HepG2 (cell line): ENCODE data around the gene ECPAS. TPM values are rescaled to one million over a fixed set of nuclear protein-coding genes. Genes with fewer than 3 reads are reported as not detected.
A peak's percentile ranks its signal among the peaks of the same experiment; 100 is the strongest.

ENCODE experiments used
- ATAC-seq: fragments of 200-7000 bp; cut with Tn5 transposase; 3 replicates; pipeline ENCODE4 v1.9.1; 2020; ENCODE audit warnings: mild to moderate bottlenecking, moderate library complexity
- BruUV-seq: library from RNA; stranded (reverse); fragments of 400-500 nt; replicated peaks from 2 replicates; lab custom pipeline; 2021; lab: Mats Ljungman, UMichigan
- CTCF ChIA-PET: fragments of 300-600 bp; formaldehyde crosslinking; extraction: SDS; loops from one replicate; lab custom pipeline; 2021; ENCODE audit warnings: low total read pairs, inconsistent platforms, low intra/inter-chr PET ratio; lab: Yijun Ruan, JAX
- POLR2A ChIA-PET: fragments of 350-600 bp; sonication (Branson Sonifier 250); formaldehyde crosslinking; loops from one replicate; lab custom pipeline; 2020; ENCODE audit warnings: antibody characterized with exemption, inconsistent platforms; lab: Yijun Ruan, JAX
- DNase-seq: peaks from one replicate; pipeline ENCODE4 v3.0.0-alpha.2; 2015; ENCODE audit warnings: low spot score
- FAIRE-seq: peaks from 3 replicates; lab custom pipeline; 2011; peaks lifted over from hg19 to GRCh38; lab: Jason Lieb, UNC
- H2AFZ ChIP-seq: one replicate; pipeline ENCODE4 v1.6.1; 2011; ENCODE audit warnings: low read length, inconsistent platforms
- H3K27ac ChIP-seq: fragments of 300-600 bp; 3 replicates; pipeline ENCODE4 v1.8.0; 2011; ENCODE audit warnings: mixed run types, mild to moderate bottlenecking, mixed read lengths, low read length, inconsistent platforms; ENCODE audit not compliant: insufficient read depth; ENCODE audit errors: extremely low read length
- H3K27me3 ChIP-seq, 2 experiments: fragments of 200-600 bp in 1 of 2; 2 replicates in 1 of 2; 3 replicates in 1 of 2; pipeline versions ENCODE4 v1.6.0 to v1.8.0; 2011; ENCODE audit warnings: low read length in 2 of 2, mild to moderate bottlenecking in 2 of 2, moderate library complexity in 2 of 2, inconsistent platforms in 1 of 2; ENCODE audit not compliant: insufficient read depth in 2 of 2, control insufficient read depth in 1 of 2
- H3K36me3 ChIP-seq, 2 experiments: fragments of 200-600 bp in 1 of 2; replicated peaks in 1 of 2; 2 replicates in 1 of 2; 3 replicates in 1 of 2; pipeline versions ENCODE4 v1.5.1 to v1.8.0; 2011; ENCODE audit warnings: low read length in 2 of 2, inconsistent platforms in 1 of 2; ENCODE audit not compliant: insufficient read depth in 2 of 2, control insufficient read depth in 1 of 2
- H3K4me1 ChIP-seq: 2 replicates; pipeline ENCODE4 v1.5.1; 2012; ENCODE audit warnings: low read length, inconsistent platforms; ENCODE audit not compliant: insufficient read depth
- H3K4me2 ChIP-seq: 2 replicates; pipeline ENCODE4 v1.6.0; 2011; ENCODE audit warnings: low read depth, low read length, inconsistent platforms
- H3K4me3 ChIP-seq, 3 experiments: fragments of 200-600 bp in 1 of 3; sonication (generic), shearing (Covaris generic) in 1 of 3; replicated peaks in 1 of 3; 2 replicates each; pipeline ENCODE4 v1.5.1; 2011 to 2016; ENCODE audit warnings: low read length in 3 of 3, inconsistent platforms in 2 of 3, low read depth in 2 of 3, mild to moderate bottlenecking in 2 of 3, control low read depth in 1 of 3, mixed read lengths in 1 of 3; ENCODE audit not compliant: insufficient read depth in 1 of 3
- H3K79me2 ChIP-seq: one replicate; pipeline ENCODE4 v1.6.1; 2011; ENCODE audit warnings: low read length, inconsistent platforms; ENCODE audit not compliant: insufficient read depth
- H3K9ac ChIP-seq: 2 replicates; pipeline ENCODE4 v1.6.0; 2011; ENCODE audit warnings: mild to moderate bottlenecking, low read depth, low read length, inconsistent platforms; ENCODE audit not compliant: insufficient read depth
- H3K9me3 ChIP-seq: 2 replicates; pipeline ENCODE4 v1.5.1; 2012; ENCODE audit warnings: mild to moderate bottlenecking, low read length
- H4K20me1 ChIP-seq: 2 replicates; pipeline ENCODE4 v1.6.0; 2011; ENCODE audit warnings: inconsistent platforms, mild to moderate bottlenecking, low read length, moderate library complexity; ENCODE audit not compliant: insufficient read depth
- CBX2 ChIP-seq, 2 experiments: fragments of 200-600 bp in 1 of 2; sonication (generic); formaldehyde crosslinking in 1 of 2; IDR thresholded peaks; 2 replicates each; pipeline versions ENCODE4 v1.7.0 to v1.8.1; 2018 to 2022; ENCODE audit warnings: low read depth in 2 of 2, low read length in 1 of 2, mild to moderate bottlenecking in 1 of 2, missing genetic modification reagents in 1 of 2
- MAFF ChIP-seq: IDR thresholded peaks from 2 replicates; pipeline ENCODE4 v1.6.1; 2011; ENCODE audit warnings: low read depth, low read length, improper control_type of control experiment
- MAFK ChIP-seq, 2 experiments: IDR thresholded peaks in 1 of 2; conservative IDR thresholded peaks in 1 of 2; 2 replicates each; pipeline ENCODE4 v1.6.1; 2011; ENCODE audit warnings: improper control_type of control experiment in 2 of 2, low read length in 2 of 2
- NFYC ChIP-seq: IDR thresholded peaks from 2 replicates; pipeline ENCODE4 v1.6.1; 2016; ENCODE audit warnings: missing genetic modification reagents, missing compliant biosample characterization
- POGZ ChIP-seq: sonication (generic); formaldehyde crosslinking; IDR thresholded peaks from 2 replicates; pipeline ENCODE4 v1.4.0; 2020; ENCODE audit warnings: mild to moderate bottlenecking, missing genetic modification reagents
- PRMT3 ChIP-seq: sonication (generic); formaldehyde crosslinking; IDR thresholded peaks from 2 replicates; pipeline ENCODE4 v1.8.1; 2022; ENCODE audit warnings: low read depth, mild to moderate bottlenecking, moderate library complexity, missing genetic modification reagents, borderline replicate concordance
- ZKSCAN8 ChIP-seq: IDR thresholded peaks from 2 replicates; pipeline ENCODE4 v1.6.1; 2016; ENCODE audit warnings: borderline replicate concordance, missing genetic modification reagents, missing compliant biosample characterization
- ZNF205 ChIP-seq: IDR thresholded peaks from 2 replicates; pipeline ENCODE4 v1.6.1; 2018; ENCODE audit warnings: missing biosample characterization, missing genetic modification reagents
- ZNF605 ChIP-seq: sonication (generic); formaldehyde crosslinking; IDR thresholded peaks from 2 replicates; pipeline ENCODE4 v1.8.0; 2022; ENCODE audit warnings: mild to moderate bottlenecking, missing genetic modification reagents
- ZNF747 ChIP-seq: sonication (generic); formaldehyde crosslinking; IDR thresholded peaks from 2 replicates; pipeline ENCODE4 v1.8.1; 2023; ENCODE audit warnings: missing genetic modification reagents, mild to moderate bottlenecking, borderline replicate concordance
- WGBS: methylation state at CpG from one replicate; pipeline ENCODE4 v1.1.6; 2017; ENCODE audit warnings: low lambda C conversion rate; 5-methylcytosine and 5-hydroxymethylcytosine counted together
- in situ Hi-C: cut with HindIII; loops from 2 replicates; pipeline ENCODE4 v1.10.0; 2017; ENCODE audit warnings: low pct_unique_long_range_greater_than_20kb; ENCODE audit not compliant: extremely low pct_ligation_motif_present
- intact Hi-C: fragments of 100-400 bp; cut with micrococcal nuclease; formaldehyde crosslinking; loops from one replicate; pipeline ENCODE4 v1.10.0; 2022; ENCODE audit not compliant: unreplicated experiment
- polyA plus RNA-seq, 8 experiments: library from polyadenylated mRNA; depleted of rRNA in 3 of 8; stranded (reverse) in 7 of 8; unstranded in 1 of 8; fragments of >200 nt; fragmentation: Illumina TruSeq in 4 of 8; extraction: Trizol in 4 of 8; gene quantifications; 2 replicates each; pipeline versions ENCODE4 v1.2.1 to v1.2.3, GENCODE V29; 2011 to 2016; ENCODE audit warnings: low read depth in 4 of 8, missing spikeins in 1 of 8, mixed read lengths in 1 of 8; ENCODE audit not compliant: insufficient read depth in 1 of 8
- total RNA-seq, 5 experiments: library from RNA; depleted of rRNA; stranded (reverse); fragments of >200 nt; fragmentation: Illumina TruSeq; extraction: Trizol; gene quantifications; 2 replicates each; pipeline ENCODE4 v1.2.3, GENCODE V29; 2016; ENCODE audit warnings: low read depth in 1 of 5
- TF ChIP-seq, protein P1 (sequence below): sonication (generic); formaldehyde crosslinking; IDR thresholded peaks from 2 replicates; pipeline ENCODE4 v1.4.0; 2020; ENCODE audit warnings: mild to moderate bottlenecking, missing genetic modification reagents
- TF ChIP-seq, protein P2 (sequence below): sonication (generic); formaldehyde crosslinking; conservative IDR thresholded peaks from 2 replicates; pipeline ENCODE4 v1.8.0; 2022; ENCODE audit warnings: missing genetic modification reagents

The ECPAS gene
- total and polyA plus RNA-seq, 2 of the 13 experiments (the other 11 are each of a cell fraction or from before 2014, with no cell fraction given): 35.3 to 58.0 TPM

DNA sequence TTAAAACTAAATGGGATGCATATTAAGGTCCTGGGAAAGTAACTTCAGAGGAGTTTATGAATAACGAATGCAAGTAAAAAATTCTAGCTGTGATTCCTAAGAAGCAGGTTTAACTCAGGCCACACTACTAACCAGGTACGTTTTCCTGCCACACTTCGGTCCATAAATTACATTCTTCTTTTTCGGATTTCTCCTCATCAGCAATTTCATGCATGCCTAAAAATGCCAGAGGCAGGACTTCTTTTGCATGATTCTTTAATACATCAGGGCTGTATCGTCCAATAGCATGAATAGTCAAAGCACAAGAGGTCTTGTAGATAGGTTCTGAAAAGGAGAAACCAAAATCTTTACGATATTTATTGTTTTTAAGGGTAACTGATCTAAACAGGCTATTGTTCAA, 111.9 kb downstream of the ECPAS start (continued):
- TF ChIP-seq, protein P1, sequence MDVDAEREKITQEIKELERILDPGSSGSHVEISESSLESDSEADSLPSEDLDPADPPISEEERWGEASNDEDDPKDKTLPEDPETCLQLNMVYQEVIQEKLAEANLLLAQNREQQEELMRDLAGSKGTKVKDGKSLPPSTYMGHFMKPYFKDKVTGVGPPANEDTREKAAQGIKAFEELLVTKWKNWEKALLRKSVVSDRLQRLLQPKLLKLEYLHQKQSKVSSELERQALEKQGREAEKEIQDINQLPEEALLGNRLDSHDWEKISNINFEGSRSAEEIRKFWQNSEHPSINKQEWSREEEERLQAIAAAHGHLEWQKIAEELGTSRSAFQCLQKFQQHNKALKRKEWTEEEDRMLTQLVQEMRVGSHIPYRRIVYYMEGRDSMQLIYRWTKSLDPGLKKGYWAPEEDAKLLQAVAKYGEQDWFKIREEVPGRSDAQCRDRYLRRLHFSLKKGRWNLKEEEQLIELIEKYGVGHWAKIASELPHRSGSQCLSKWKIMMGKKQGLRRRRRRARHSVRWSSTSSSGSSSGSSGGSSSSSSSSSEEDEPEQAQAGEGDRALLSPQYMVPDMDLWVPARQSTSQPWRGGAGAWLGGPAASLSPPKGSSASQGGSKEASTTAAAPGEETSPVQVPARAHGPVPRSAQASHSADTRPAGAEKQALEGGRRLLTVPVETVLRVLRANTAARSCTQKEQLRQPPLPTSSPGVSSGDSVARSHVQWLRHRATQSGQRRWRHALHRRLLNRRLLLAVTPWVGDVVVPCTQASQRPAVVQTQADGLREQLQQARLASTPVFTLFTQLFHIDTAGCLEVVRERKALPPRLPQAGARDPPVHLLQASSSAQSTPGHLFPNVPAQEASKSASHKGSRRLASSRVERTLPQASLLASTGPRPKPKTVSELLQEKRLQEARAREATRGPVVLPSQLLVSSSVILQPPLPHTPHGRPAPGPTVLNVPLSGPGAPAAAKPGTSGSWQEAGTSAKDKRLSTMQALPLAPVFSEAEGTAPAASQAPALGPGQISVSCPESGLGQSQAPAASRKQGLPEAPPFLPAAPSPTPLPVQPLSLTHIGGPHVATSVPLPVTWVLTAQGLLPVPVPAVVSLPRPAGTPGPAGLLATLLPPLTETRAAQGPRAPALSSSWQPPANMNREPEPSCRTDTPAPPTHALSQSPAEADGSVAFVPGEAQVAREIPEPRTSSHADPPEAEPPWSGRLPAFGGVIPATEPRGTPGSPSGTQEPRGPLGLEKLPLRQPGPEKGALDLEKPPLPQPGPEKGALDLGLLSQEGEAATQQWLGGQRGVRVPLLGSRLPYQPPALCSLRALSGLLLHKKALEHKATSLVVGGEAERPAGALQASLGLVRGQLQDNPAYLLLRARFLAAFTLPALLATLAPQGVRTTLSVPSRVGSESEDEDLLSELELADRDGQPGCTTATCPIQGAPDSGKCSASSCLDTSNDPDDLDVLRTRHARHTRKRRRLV (CRISPR knock-in tag): no peak
- TF ChIP-seq MAFF: peak; percentile 59
- no peak for TF ChIP-seq ZNF747 (CRISPR knock-in tag)

DNA sequence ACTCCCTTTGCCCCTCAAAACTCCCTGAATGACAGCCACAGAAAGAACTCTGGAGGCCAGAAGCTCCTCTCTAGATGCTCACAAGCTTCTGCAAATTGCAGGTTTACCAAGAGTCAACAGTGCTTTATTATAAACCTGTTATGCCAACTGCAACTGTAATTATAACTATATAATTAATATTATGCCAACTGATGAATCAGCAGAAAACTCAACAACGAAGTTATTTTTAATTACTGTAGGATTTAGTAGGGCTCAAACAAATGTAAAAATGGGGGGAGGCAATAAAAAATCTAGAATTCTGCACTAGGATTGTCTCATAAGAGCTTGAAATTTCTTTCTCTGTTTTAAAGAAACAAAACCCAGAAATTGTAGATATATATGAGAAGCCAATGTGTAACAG, 117.2 kb downstream of the ECPAS start:
- no TSS peak for BruUV-seq
- FAIRE-seq: no peak
- no peak for ATAC-seq
- no peaks in the 10 kb centered on the region for H3K4me1 ChIP-seq
- no peaks in the 10 kb centered on the region for H4K20me1 ChIP-seq
- POLR2A ChIA-PET: no interaction called here
- H3K27me3 ChIP-seq: no peaks in the 10 kb centered on the region
- H2AFZ ChIP-seq: no peak overlapping the region
- no peak for TF ChIP-seq CBX2 (IDR thresholded peaks at IDR 0.05; ENCODE audit: low read depth, low read length)
- no peak for TF ChIP-seq CBX2 (CRISPR knock-in tag; IDR thresholded peaks at IDR 0.05; ENCODE audit: low read depth)
- TF ChIP-seq ZKSCAN8 (CRISPR knock-in tag): no peak
- no peak for TF ChIP-seq PRMT3 (CRISPR knock-in tag)
- TF ChIP-seq, protein P2, sequence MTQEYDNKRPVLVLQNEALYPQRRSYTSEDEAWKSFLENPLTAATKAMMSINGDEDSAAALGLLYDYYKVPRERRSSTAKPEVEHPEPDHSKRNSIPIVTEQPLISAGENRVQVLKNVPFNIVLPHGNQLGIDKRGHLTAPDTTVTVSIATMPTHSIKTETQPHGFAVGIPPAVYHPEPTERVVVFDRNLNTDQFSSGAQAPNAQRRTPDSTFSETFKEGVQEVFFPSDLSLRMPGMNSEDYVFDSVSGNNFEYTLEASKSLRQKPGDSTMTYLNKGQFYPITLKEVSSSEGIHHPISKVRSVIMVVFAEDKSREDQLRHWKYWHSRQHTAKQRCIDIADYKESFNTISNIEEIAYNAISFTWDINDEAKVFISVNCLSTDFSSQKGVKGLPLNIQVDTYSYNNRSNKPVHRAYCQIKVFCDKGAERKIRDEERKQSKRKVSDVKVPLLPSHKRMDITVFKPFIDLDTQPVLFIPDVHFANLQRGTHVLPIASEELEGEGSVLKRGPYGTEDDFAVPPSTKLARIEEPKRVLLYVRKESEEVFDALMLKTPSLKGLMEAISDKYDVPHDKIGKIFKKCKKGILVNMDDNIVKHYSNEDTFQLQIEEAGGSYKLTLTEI (CRISPR knock-in tag): no peak
- no peak for TF ChIP-seq ZNF205 (CRISPR knock-in tag)
- no peak for TF ChIP-seq NFYC (CRISPR knock-in tag)
- no peak for TF ChIP-seq POGZ
- no peak for TF ChIP-seq ZNF605 (CRISPR knock-in tag)
- TF ChIP-seq MAFF: peak; percentile 45; the same call in 1 of the 2 replicates
- TF ChIP-seq MAFK (conservative IDR thresholded peaks at IDR 0.05 in 1 of 2, IDR thresholded peaks at IDR 0.05 in 1 of 2; ENCODE audit: low read length in 2 of 2): peak; percentile 58 to 75
- TF ChIP-seq, all 625 proteins: peak for 2
- Histone ChIP-seq H3K36me3 (peaks cover 21 to 75% of the 10 kb centered on the region in 2 experiments), H3K79me2 (no peaks in the 10 kb centered on the region), H3K4me3 (no peak overlapping the region), H3K9me3 (no peaks in the 10 kb centered on the region), H3K9ac (no peak overlapping the region), H3K27ac (no peak overlapping the region), H3K4me2 (no peak overlapping the region)
- no peak for DNase-seq
- CTCF ChIA-PET: no interaction called here
- WGBS: 93% methylated on average over 1 of the region's 1 CpG
- intact Hi-C loops (loop anchor here (10.0 kb wide), 1 partner anchor 1948 kb away; no protein-coding TSS in a partner anchor), in situ Hi-C loops (no loop called here)
